HL-60 (cell line): Measurements from ENCODE around the gene HEATR1.

Experiments used
- DNase-seq, 2 experiments: peaks; one replicate each; pipeline ENCODE4 v3.0.0-alpha.2; 2010 to 2020; ENCODE audit warnings: low read depth in 1 of 2, low spot score in 1 of 2
- H3K27ac ChIP-seq: fragments of 250-450 bp; sonication (Bioruptor Pico); replicated peaks from 2 replicates; pipeline ENCODE4 v1.5.1; 2020; ENCODE audit warnings: mild to moderate bottlenecking, moderate library complexity
- H3K27me3 ChIP-seq: fragments of 250-450 bp; sonication (Bioruptor Pico); 2 replicates; pipeline ENCODE4 v1.5.1; 2021; ENCODE audit warnings: mild to moderate bottlenecking, moderate library complexity; ENCODE audit not compliant: insufficient read depth, poor library complexity, severe bottlenecking
- H3K4me3 ChIP-seq: replicated peaks from 2 replicates; pipeline ENCODE4 v1.5.1; 2011; ENCODE audit warnings: mild to moderate bottlenecking, control low read depth, low read length; ENCODE audit not compliant: insufficient read depth
- GABPA ChIP-seq: IDR thresholded peaks from 2 replicates; pipeline ENCODE4 v1.6.1; 2012; ENCODE audit warnings: low read depth
- POLR2AphosphoS5 ChIP-seq: IDR thresholded peaks from 2 replicates; pipeline ENCODE4 v1.6.1; 2012; ENCODE audit warnings: low read depth
- SPI1 ChIP-seq: IDR thresholded peaks from 2 replicates; pipeline ENCODE4 v1.6.1; 2012; ENCODE audit warnings: low read depth, mild to moderate bottlenecking, borderline replicate concordance
- TF ChIP-seq, protein P1 (sequence below): IDR thresholded peaks from 2 replicates; pipeline ENCODE4 v1.6.1; 2012; ENCODE audit warnings: low read depth; ENCODE audit not compliant: insufficient replicate concordance
- TF ChIP-seq, protein P2 (sequence below): IDR thresholded peaks from one replicate; pipeline ENCODE4 v1.5.1; 2011; ENCODE audit warnings: low read length, control low read depth, inconsistent platforms; ENCODE audit not compliant: insufficient read depth

Gene HEATR1

GRCh38 chr1:236576004-236576403, 28.3 kb downstream of the HEATR1 start:
- TF ChIP-seq, protein P1, sequence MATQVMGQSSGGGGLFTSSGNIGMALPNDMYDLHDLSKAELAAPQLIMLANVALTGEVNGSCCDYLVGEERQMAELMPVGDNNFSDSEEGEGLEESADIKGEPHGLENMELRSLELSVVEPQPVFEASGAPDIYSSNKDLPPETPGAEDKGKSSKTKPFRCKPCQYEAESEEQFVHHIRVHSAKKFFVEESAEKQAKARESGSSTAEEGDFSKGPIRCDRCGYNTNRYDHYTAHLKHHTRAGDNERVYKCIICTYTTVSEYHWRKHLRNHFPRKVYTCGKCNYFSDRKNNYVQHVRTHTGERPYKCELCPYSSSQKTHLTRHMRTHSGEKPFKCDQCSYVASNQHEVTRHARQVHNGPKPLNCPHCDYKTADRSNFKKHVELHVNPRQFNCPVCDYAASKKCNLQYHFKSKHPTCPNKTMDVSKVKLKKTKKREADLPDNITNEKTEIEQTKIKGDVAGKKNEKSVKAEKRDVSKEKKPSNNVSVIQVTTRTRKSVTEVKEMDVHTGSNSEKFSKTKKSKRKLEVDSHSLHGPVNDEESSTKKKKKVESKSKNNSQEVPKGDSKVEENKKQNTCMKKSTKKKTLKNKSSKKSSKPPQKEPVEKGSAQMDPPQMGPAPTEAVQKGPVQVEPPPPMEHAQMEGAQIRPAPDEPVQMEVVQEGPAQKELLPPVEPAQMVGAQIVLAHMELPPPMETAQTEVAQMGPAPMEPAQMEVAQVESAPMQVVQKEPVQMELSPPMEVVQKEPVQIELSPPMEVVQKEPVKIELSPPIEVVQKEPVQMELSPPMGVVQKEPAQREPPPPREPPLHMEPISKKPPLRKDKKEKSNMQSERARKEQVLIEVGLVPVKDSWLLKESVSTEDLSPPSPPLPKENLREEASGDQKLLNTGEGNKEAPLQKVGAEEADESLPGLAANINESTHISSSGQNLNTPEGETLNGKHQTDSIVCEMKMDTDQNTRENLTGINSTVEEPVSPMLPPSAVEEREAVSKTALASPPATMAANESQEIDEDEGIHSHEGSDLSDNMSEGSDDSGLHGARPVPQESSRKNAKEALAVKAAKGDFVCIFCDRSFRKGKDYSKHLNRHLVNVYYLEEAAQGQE: no peak
- TF ChIP-seq, protein P2, sequence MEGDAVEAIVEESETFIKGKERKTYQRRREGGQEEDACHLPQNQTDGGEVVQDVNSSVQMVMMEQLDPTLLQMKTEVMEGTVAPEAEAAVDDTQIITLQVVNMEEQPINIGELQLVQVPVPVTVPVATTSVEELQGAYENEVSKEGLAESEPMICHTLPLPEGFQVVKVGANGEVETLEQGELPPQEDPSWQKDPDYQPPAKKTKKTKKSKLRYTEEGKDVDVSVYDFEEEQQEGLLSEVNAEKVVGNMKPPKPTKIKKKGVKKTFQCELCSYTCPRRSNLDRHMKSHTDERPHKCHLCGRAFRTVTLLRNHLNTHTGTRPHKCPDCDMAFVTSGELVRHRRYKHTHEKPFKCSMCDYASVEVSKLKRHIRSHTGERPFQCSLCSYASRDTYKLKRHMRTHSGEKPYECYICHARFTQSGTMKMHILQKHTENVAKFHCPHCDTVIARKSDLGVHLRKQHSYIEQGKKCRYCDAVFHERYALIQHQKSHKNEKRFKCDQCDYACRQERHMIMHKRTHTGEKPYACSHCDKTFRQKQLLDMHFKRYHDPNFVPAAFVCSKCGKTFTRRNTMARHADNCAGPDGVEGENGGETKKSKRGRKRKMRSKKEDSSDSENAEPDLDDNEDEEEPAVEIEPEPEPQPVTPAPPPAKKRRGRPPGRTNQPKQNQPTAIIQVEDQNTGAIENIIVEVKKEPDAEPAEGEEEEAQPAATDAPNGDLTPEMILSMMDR: no peak
- TF ChIP-seq SPI1 (no peak), GABPA (no peak), POLR2AphosphoS5 (no peak)

DNA sequence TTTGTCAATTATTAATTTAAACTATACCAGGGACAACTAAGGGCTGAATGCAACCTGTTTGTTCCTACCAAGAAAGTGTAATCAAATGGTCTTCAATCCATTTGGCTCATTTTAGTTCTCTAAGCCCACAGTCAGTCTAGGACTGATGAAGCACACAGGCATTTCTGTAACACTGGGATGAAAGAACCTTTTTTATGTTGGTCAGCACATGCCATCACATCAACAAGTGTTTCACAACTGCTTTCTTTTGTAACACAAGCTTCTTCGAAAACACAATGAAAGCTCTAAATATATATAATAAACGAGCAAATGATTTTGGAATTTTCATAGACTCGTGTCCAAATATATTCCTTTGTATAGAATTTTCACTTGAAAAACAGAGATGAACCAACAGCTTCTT, 28.8 kb downstream of the HEATR1 start:
- no peak for DNase-seq
- H3K27ac ChIP-seq: no peak overlapping the region
- no peaks in the 10 kb centered on the region for H3K27me3 ChIP-seq
- TF ChIP-seq GABPA: no peak
- TF ChIP-seq, protein P1: no peak
- TF ChIP-seq, protein P2: no peak
- no peak for TF ChIP-seq SPI1
- no peak for TF ChIP-seq POLR2AphosphoS5
- no peak overlapping the region for H3K4me3 ChIP-seq

More at GRCh38 chr1:236576004-236576403, 28.3 kb downstream of the HEATR1 start:
- Histone ChIP-seq H3K27ac (no peak overlapping the region), H3K4me3 (no peak overlapping the region), H3K27me3 (no peaks in the 10 kb centered on the region)
- no peak for DNase-seq

- DNase-seq: no peak
- H3K27ac ChIP-seq: no peak overlapping the region
- H3K4me3 ChIP-seq: no peak overlapping the region
- TF ChIP-seq POLR2AphosphoS5 (no peak), SPI1 (no peak), GABPA (no peak)
- TF ChIP-seq, protein P2: no peak
- TF ChIP-seq, protein P1: no peak
- H3K27me3 ChIP-seq: no peaks in the 10 kb centered on the region
These were observed 35.9 kb downstream of the HEATR1 start for GRCh38 chr1:236568285-236568894.
